HG02571 (cell line): ENCODE measurements around the gene NUDCD2.

Experiments used
- ATAC-seq: cut with Tn5 transposase; IDR thresholded peaks from one replicate; pipeline ENCODE4 v1.9.1; 2021; ENCODE audit warnings: mild to moderate bottlenecking, moderate library complexity; ENCODE audit not compliant: unreplicated experiment

Gene NUDCD2, protein sequence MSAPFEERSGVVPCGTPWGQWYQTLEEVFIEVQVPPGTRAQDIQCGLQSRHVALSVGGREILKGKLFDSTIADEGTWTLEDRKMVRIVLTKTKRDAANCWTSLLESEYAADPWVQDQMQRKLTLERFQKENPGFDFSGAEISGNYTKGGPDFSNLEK

GRCh38 chr5:163459819-163460561 lies at the start of gene NUDCD2:
NUDCD2 (minus strand) TSS chr5:163460102; CDS start chr5:163460050, 52 bp downstream.
- ATAC-seq, result peak; percentile 85

DNA sequence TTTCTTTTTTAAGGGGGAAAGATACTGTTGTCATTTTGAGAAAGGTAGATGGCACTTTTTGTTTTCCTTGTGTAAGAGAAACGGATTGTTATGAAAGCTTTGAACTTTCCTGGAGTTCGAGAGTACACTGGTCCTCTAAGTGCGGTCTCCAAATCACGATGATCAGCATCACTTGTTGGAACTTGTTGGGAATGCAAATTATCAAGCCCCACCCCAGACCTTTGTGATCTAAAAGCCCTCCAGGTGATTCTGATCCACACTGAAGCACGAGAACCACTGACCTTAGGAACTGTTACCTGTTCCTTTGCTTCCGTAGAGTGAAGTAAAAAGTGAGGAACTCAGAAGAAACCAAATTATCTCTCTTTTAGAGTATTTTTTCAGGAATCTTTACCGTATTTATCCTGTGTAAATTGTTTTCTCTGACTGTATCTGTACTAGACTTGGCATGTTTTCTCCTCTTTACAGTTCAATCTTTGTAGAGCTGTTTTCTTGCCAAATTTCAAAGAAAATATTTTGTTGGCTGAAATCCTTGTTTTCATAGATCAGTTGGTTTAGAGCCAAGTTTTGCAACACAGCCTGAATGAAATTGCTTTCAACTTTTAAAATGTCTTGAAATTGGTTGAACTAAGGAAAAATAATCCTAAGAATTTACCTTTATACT lies 49.5 kb upstream of the NUDCD2 start:
- no peak for ATAC-seq

DNA sequence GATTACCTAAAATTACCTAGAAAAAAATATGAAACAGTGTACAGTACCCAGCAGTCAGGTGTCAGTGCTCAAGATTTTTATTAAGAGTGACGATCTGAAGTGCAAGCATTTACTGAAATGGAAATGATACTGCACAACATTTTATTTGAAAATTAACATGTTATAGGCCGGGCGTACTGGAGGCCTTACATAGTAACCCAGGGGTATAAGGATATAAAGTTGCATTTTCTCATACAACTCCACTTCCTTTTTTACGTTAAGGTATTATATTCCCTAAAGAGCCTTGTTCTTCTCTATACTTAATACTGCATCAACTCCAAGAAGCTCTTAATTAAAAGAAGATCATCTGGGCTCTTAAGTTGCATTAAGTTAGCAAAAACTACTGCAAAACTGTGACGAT lies 48.9 kb upstream of the NUDCD2 start:
- ATAC-seq, result no peak

DNA sequence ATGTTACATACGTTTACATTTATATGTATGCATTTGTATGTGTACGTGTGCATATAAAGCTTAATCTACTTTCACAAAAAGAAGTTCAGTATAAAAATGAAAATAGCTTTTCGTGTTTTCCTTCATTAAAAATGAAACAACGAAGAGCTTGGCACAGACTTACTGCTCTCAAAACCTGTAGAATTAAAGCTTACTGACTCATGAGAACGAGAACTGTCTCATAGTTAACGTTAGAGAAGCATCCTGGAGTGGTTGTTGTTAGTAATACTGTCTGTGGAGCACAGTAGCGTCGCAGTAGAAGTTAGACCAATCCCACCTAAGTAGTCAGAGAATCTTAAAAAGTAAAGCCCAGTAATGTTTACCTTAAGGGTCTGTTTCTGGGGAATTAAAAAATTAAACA lies 46.8 kb upstream of the NUDCD2 start:
- no peak for ATAC-seq

DNA sequence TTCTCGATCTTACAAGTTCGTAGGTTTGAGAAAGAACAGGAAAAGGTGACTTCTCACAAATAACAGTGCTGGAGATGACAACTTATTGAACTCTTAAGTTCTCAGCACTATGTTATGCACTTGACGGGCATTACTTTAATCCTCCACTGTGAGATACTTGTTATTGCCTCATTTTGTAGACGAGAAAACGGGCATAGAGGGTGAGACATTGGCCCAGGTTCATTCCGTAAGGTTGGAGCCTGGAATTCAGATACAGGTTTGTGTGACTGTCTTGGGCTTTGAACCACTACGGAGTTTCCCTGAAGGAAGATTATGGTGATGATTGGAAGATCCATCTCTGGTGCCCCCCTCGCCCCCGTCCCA lies 46.2 kb upstream of the NUDCD2 start:
- ATAC-seq, result peak; percentile 19

GRCh38 chr5:163505368-163506094 lies 45.6 kb upstream of the NUDCD2 start, which contains the start of gene MAT2B:
MAT2B (plus strand) TSS chr5:163505619; CDS start chr5:163505687, 68 bp downstream.
- ATAC-seq, result peak; percentile 88

GRCh38 chr5:163505049-163505367 lies 45.1 kb upstream of the NUDCD2 start:
- peak; percentile 1 for ATAC-seq

DNA sequence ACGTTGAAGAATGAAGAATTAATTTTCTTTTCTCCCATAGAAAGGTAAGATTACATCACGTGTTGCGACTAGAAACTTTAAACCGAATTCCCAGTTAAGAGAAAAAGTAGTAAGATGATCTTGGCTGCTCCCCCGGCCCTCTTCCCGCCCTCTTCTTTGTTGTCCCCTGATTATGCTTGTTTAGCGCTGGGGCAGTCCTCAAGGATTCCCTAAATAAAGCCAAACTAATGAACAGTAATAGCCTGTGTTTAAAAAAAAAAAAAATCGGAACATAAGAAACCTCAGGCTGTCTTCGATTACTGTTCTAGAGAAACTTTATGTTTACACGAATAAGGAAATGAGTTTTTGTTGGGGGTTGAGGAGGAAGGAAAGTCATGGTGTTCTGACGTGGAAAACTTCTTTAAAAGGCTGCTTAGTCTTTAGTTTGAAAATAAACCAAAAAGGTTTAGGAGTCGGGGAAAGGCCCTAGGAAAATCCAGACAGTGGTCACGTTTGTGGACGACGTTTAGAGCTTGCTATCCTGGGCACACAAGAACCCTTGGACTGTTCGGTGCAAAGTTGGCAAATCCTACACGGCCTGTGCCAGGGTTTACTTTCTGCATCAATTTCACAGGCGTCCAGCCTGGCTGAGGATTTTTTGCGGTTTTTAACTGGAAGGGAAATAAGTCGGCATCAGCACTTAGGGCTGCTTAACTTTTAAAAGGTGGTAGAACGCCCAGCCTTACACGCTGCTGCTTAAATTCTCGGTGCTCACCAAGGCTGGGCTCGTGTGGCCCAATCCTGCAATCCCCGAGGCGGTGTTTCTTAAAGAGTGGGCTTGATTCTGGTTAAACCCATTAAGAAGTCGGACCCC lies 44.4 kb upstream of the NUDCD2 start:
- no peak for ATAC-seq

- no peak for ATAC-seq
Measured at GRCh38 chr5:163503106-163504078, 43.5 kb upstream of the NUDCD2 start.

DNA sequence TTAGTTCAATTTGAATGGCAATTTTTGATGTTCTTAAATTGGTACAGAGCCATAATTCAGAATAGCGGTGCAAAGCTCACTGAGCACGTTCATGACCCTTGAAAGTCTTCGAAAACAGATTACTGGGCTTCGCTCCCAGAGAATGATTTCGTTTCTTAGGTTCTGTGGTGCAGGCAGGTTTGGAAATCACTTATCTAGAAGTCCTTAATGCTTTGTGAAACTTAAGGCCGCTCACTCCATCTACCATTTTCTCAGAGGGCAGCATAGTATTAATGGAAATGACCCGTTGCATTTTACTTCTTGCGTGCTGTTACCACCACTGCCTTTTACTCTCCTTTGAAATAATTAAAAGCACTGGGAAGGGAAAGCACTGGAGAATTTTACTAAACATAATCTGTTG lies 42.6 kb upstream of the NUDCD2 start:
- no peak for ATAC-seq

- no peak for ATAC-seq
Measured at GRCh38 chr5:163498886-163499285, 39.0 kb upstream of the NUDCD2 start.

DNA sequence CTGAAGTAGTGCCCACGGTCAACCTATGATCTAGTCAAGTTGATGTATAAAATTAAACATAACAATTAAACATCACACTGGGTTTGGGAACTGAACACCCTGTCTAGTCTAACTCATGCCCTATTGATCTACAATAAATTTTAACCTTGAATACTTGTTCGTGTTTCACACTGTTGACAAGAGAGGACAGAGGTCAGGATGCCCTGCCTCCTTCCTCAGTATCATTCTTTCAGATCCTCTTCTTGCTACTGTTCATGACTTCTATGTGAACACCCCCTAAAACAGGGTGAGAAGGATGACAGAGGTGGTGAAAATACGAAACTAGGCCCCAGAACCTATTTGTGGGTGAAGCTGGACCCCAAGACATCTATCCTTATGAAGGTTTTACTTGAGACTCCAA lies 37.4 kb upstream of the NUDCD2 start:
- no peak for ATAC-seq

- no peak for ATAC-seq
Measured at GRCh38 chr5:163496286-163496685, 36.4 kb upstream of the NUDCD2 start.

- no peak for ATAC-seq
Measured at GRCh38 chr5:163489745-163490075, 29.8 kb upstream of the NUDCD2 start.

GRCh38 chr5:163489055-163489744 lies 29.3 kb upstream of the NUDCD2 start:
- no peak for ATAC-seq

DNA sequence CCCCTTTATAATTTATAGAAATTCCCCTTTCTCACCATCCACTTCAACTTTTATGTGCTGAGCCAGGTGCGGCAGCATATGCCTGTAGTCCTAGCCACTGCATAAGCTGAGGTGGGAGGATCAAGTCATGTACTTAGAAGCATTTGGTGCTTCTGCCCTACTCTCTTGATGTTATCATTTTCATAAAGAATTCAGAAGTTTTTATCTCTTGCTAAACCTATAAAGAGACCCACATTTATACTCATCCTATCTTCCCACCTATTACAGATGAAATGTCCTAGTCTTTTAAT lies 19.0 kb upstream of the NUDCD2 start:
- ATAC-seq, result no peak

GRCh38 chr5:163478126-163478981 lies 18.5 kb upstream of the NUDCD2 start:
- ATAC-seq, result no peak

- ATAC-seq, result no peak
Measured at GRCh38 chr5:163475411-163475810, 15.5 kb upstream of the NUDCD2 start.
